HFFc6 (cell line): ENCODE data around the gene ALDH1L1. TPM values are rescaled to one million over a fixed set of nuclear protein-coding genes. Genes with fewer than 3 reads are reported as not detected.

Experiments
- DNase-seq: peaks from one replicate; pipeline ENCODE4 v3.0.0-alpha.2; 2018
- H3K27ac Mint-ChIP-seq: 2 replicates; pipeline ENCODE4 v1.8.0; 2020; ENCODE audit warnings: mild to moderate bottlenecking, mixed read lengths
- H3K27me3 Mint-ChIP-seq: 2 replicates; pipeline ENCODE4 v1.8.0; 2021; ENCODE audit warnings: mild to moderate bottlenecking, moderate library complexity, mixed read lengths; ENCODE audit not compliant: insufficient read depth
- H3K36me3 Mint-ChIP-seq: 2 replicates; pipeline ENCODE4 v1.8.0; 2021; ENCODE audit warnings: low read depth, mixed read lengths
- H3K4me1 Mint-ChIP-seq: 2 replicates; pipeline ENCODE4 v1.8.0; 2020; ENCODE audit warnings: low read depth, mixed read lengths
- H3K4me3 Mint-ChIP-seq: 2 replicates; pipeline ENCODE4 v1.8.0; 2020; ENCODE audit warnings: mild to moderate bottlenecking, moderate library complexity, mixed read lengths
- H3K9me3 Mint-ChIP-seq: 2 replicates; pipeline ENCODE4 v1.8.0; 2020; ENCODE audit warnings: mild to moderate bottlenecking, mixed read lengths
- total RNA-seq, 6 experiments: library from RNA; stranded (reverse); fragmentation: NEBNext Ultra II Directional; extraction: Animal tissue kit (Norgen Biotek cat#: 25700); gene quantifications; 2 replicates in 1 of 6; 3 replicates in 5 of 6; pipeline ENCODE4 v1.2.3, GENCODE V29; 2021
- TF ChIP-seq, protein P1 (sequence below): fragments of 200-600 bp; sonication (generic); IDR thresholded peaks from 2 replicates; pipeline ENCODE4 v1.5.0; 2021; ENCODE audit warnings: antibody characterized with exemption, mild to moderate bottlenecking

ALDH1L1 gene
- total RNA-seq, 6 experiments from 2014 or later = 0.05 TPM; not detected in 5

DNA sequence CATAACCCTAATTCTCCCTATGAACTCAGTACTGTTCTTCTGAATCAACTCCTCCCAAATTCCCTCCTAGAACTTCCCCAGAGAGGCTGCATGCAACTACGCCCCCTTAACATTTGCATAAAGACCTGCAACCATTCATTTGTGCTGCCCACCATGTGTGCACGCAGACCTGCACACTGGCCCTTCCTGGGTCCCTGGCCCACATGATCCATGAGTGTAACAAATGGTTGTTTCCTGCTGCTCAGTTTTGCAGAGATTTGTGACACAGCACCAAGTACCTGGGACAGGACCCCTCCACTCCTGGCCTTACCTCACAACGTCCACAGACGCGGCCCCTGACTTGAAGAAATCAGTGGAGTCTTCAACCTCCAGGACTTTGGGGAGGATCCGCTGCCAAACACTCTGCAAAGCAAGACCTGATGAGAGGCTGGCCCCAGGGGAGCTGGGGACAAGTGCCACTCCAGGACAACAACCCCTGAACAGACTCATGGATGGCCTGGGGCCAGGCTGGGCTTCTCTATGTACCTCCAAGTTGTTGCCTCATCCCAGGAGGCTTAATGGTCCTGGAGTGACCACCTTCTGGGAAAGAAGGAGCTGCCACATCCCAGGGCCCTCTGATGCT is 33.8 kb downstream of the ALDH1L1 start:
- DNase-seq = no peak
- no peak overlapping the region for H3K27ac Mint-ChIP-seq
- no peaks in the 10 kb centered on the region for H3K9me3 Mint-ChIP-seq
- TF ChIP-seq, protein P1, sequence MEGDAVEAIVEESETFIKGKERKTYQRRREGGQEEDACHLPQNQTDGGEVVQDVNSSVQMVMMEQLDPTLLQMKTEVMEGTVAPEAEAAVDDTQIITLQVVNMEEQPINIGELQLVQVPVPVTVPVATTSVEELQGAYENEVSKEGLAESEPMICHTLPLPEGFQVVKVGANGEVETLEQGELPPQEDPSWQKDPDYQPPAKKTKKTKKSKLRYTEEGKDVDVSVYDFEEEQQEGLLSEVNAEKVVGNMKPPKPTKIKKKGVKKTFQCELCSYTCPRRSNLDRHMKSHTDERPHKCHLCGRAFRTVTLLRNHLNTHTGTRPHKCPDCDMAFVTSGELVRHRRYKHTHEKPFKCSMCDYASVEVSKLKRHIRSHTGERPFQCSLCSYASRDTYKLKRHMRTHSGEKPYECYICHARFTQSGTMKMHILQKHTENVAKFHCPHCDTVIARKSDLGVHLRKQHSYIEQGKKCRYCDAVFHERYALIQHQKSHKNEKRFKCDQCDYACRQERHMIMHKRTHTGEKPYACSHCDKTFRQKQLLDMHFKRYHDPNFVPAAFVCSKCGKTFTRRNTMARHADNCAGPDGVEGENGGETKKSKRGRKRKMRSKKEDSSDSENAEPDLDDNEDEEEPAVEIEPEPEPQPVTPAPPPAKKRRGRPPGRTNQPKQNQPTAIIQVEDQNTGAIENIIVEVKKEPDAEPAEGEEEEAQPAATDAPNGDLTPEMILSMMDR = no peak
- H3K4me1 Mint-ChIP-seq = no peaks in the 10 kb centered on the region
- peaks cover 40% of the 10 kb centered on the region for H3K27me3 Mint-ChIP-seq
- no peaks in the 10 kb centered on the region for H3K36me3 Mint-ChIP-seq
- H3K4me3 Mint-ChIP-seq = no peak overlapping the region

DNA sequence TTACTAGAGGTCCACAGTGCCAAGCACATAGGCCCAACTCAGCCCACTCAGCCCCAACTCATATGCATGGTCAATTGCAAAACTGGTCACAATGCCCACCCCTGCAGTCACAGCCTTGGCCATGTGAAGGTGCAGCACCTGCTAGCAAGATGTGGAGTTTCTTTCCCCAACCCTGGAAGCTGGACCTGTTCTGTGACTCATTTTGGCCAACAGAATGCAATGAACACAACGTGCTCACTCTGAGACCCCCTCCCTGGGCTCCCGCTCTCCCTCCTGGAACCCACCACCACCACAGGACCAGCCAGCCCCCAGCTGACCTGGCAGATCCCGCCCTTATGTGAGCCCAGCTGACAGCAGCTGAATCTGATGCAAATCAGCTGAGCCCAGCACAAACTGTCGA is 34.4 kb downstream of the ALDH1L1 start:
- Mint-ChIP-seq H3K27me3 (peaks cover 44% of the 10 kb centered on the region), H3K27ac (no peak overlapping the region), H3K9me3 (no peaks in the 10 kb centered on the region), H3K4me3 (no peak overlapping the region), H3K4me1 (no peaks in the 10 kb centered on the region), H3K36me3 (no peaks in the 10 kb centered on the region)
- no peak for DNase-seq
- TF ChIP-seq, protein P1 = no peak

DNA sequence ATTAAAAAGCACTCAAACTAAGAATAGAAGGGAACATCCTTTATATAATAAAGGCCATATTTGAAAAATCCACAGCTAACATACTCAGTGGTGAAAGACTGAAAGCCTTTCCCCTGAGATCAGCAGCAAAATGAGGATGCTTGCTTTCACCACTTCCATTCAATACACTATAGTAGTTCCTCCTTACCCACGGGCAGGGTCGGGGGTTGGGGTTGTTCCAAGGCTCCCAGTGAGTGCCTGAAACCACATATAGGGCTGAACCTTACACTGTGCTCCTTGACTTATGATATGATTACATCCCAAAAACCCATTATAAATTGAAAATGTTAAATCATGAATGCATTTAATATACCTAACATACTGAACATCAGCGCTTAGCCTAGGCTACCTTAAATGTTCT is 37.7 kb downstream of the ALDH1L1 start:
- H3K27me3 Mint-ChIP-seq = peaks cover 52% of the 10 kb centered on the region
- H3K36me3 Mint-ChIP-seq = no peaks in the 10 kb centered on the region
- H3K27ac Mint-ChIP-seq = no peak overlapping the region
- no peaks in the 10 kb centered on the region; the same call in 1 of the 2 replicates for H3K9me3 Mint-ChIP-seq
- H3K4me1 Mint-ChIP-seq = no peaks in the 10 kb centered on the region
- DNase-seq = no peak
- TF ChIP-seq, protein P1 = no peak
- no peak overlapping the region for H3K4me3 Mint-ChIP-seq

DNA sequence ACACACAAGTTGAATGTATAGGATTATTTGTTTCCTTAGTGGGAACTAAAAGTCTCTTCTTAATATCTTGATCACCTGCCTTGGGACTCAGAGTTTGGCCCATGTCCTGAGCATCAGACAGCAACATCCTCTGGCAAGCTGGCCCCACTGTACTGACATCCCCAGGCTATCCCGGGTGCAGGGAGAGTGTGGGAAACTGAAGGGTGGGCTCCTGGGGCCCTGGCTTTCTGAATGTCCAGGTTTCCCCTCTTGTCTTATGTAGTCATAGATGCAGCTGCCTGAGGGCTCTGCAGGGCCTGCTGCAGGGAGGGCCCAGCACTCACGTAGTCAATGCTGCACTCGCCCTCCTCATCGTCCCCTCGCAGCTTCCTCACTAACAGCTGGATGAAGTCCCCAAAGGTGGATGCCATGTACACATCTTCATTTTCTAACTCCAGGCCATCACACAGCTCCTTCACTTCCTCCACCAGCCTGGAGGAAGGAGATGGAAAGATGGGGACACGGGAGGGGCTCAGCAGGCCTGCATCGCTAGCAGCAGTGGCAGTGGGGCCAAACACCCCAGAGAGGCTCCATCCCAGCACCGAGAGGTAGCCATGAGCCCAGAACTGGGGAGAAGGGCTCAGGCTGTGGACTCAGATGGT is 42.8 kb downstream of the ALDH1L1 start:
- H3K9me3 Mint-ChIP-seq = no peaks in the 10 kb centered on the region; the same call in 1 of the 2 replicates
- no peak for DNase-seq
- no peak overlapping the region for H3K27ac Mint-ChIP-seq
- TF ChIP-seq, protein P1 = no peak
- H3K4me3 Mint-ChIP-seq = no peak overlapping the region
- peaks cover 38% of the 10 kb centered on the region for H3K27me3 Mint-ChIP-seq
- H3K36me3 Mint-ChIP-seq = no peaks in the 10 kb centered on the region
- no peaks in the 10 kb centered on the region for H3K4me1 Mint-ChIP-seq

DNA sequence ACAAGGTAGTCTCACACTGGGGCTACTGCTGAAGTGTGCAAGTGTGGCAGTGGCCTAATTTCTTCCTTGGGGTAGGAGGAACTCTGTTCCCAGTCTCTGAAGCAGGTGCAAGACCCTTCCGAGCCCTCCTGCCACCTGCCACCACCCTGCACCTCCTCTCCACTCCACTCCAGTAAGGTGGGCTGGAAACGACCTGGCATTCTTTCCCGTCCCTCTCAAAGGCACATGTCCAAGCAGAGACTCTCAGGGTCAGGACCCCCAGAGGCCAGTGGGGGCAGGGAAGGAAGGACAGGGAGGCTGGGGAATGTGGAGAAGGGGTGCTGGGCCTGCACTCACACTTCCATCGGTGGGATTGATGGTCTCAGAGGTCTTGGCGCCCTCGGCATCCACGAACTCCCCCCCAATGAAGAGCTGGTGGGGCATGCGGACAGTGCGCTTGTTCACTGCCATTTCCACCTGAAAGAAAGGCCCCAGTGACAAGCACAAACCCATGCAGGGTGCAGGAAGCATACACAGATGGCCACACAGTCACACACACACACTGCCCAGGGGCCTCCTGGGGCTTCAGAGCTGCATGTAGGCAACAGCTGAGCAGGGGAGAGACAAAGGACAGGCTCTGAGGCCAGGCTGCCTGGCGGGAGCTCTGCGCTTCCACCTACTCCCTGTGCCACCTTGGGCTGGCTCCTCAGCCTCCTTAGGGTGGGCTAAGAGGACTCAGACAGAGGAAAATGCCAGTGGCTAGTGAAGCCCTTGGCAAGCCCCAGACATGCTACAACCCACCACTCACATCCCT is 43.8 kb downstream of the ALDH1L1 start:
- Mint-ChIP-seq H3K4me1 (no peaks in the 10 kb centered on the region), H3K27me3 (peaks cover 33% of the 10 kb centered on the region), H3K4me3 (no peak overlapping the region), H3K9me3 (no peaks in the 10 kb centered on the region; the same call in 1 of the 2 replicates), H3K36me3 (no peaks in the 10 kb centered on the region), H3K27ac (no peak overlapping the region)
- DNase-seq = no peak
- TF ChIP-seq, protein P1 = no peak
